Fibroblast of lung (primary cell): ENCODE data around the gene NTNG1. TPM values are rescaled to one million over a fixed set of nuclear protein-coding genes. Genes with fewer than 3 reads are reported as not detected.

Experiments used
- DNase-seq, 2 donors: peaks; one replicate each; pipeline versions ENCODE4 v3.0.0 to v3.0.0-alpha.2; 2010; ENCODE audit warnings: low read depth in 2 of 2
- H2AFZ ChIP-seq: 2 replicates; pipeline ENCODE4 v1.5.1; 2012; ENCODE audit warnings: low read length, control low read depth, inconsistent platforms
- H3K27ac ChIP-seq: 2 replicates; pipeline ENCODE4 v1.5.1; 2011; ENCODE audit warnings: low read length, control low read depth; ENCODE audit not compliant: insufficient read depth
- H3K27me3 ChIP-seq: 2 replicates; pipeline ENCODE4 v1.5.1; 2011; ENCODE audit warnings: mild to moderate bottlenecking, low read length; ENCODE audit not compliant: control insufficient read depth, insufficient read depth
- H3K36me3 ChIP-seq: 2 replicates; pipeline ENCODE4 v1.5.1; 2011; ENCODE audit warnings: low read length; ENCODE audit not compliant: control insufficient read depth, insufficient read depth
- H3K4me1 ChIP-seq: 2 replicates; pipeline ENCODE4 v1.5.1; 2011; ENCODE audit warnings: low read length; ENCODE audit not compliant: control insufficient read depth, insufficient read depth; ENCODE audit errors: extremely low read depth
- H3K4me2 ChIP-seq: 2 replicates; pipeline ENCODE4 v1.5.1; 2011; ENCODE audit warnings: low read length, control low read depth; ENCODE audit not compliant: insufficient read depth; ENCODE audit errors: extremely low read depth
- H3K4me3 ChIP-seq, 4 experiments: fragments of 200-600 bp in 1 of 4; sonication (generic) in 1 of 4; replicated peaks in 1 of 4; 2 replicates each; pipeline ENCODE4 v1.5.1; 2011 to 2016; ENCODE audit warnings: low read length in 4 of 4, low read depth in 3 of 4, mild to moderate bottlenecking in 3 of 4, control low read depth in 2 of 4, inconsistent platforms in 1 of 4, mixed read lengths in 1 of 4; ENCODE audit not compliant: insufficient read depth in 1 of 4; ENCODE audit errors: control extremely low read depth in 1 of 4
- H3K79me2 ChIP-seq: 2 replicates; pipeline ENCODE4 v1.5.1; 2012; ENCODE audit warnings: mild to moderate bottlenecking, low read length, inconsistent platforms; ENCODE audit not compliant: control insufficient read depth, insufficient read depth
- H3K9ac ChIP-seq: 2 replicates; pipeline ENCODE4 v1.5.1; 2011; ENCODE audit warnings: mild to moderate bottlenecking, low read length, control low read depth; ENCODE audit not compliant: insufficient read depth
- H3K9me3 ChIP-seq: 2 replicates; pipeline ENCODE4 v1.5.1; 2012; ENCODE audit warnings: low read depth, low read length; ENCODE audit not compliant: control insufficient read depth, insufficient read depth
- H4K20me1 ChIP-seq: 2 replicates; pipeline ENCODE4 v1.5.1; 2011; ENCODE audit warnings: low read length; ENCODE audit not compliant: control insufficient read depth, insufficient read depth; ENCODE audit errors: extremely low read depth
- EZH2 ChIP-seq: IDR thresholded peaks from 2 replicates; pipeline ENCODE4 v1.5.1; 2012; ENCODE audit warnings: low read length, control low read depth, mild to moderate bottlenecking; ENCODE audit errors: missing control alignments
- polyA plus RNA-seq, 2 donors: library from polyadenylated mRNA; depleted of rRNA in 1 of 2; stranded (reverse) in 1 of 2; unstranded in 1 of 2; fragments of >200 nt; gene quantifications; 2 replicates each; pipeline ENCODE4 v1.2.1, GENCODE V29; 2011 to 2012; ENCODE audit warnings: missing spikeins in 1 of 2
- total RNA-seq: library from RNA; depleted of rRNA; stranded (reverse); fragments of >200 nt; gene quantifications from 2 replicates; pipeline ENCODE4 v1.2.1, GENCODE V29; 2014
- TF ChIP-seq, protein P1 (sequence below), 2 donors: IDR thresholded peaks in 1 of 2; conservative IDR thresholded peaks in 1 of 2; 1 replicate in 1 of 2; 2 replicates in 1 of 2; pipeline ENCODE4 v1.5.1; 2011 to 2012; ENCODE audit warnings: low read length in 2 of 2, control low read depth in 1 of 2, inconsistent platforms in 1 of 2, low read depth in 1 of 2, mild to moderate bottlenecking in 1 of 2

Gene NTNG1
- total and polyA plus RNA-seq, 2 donors (not counting 1 experiment from before 2014, with no cell fraction given), result 0.82 to 8.6 TPM

DNA sequence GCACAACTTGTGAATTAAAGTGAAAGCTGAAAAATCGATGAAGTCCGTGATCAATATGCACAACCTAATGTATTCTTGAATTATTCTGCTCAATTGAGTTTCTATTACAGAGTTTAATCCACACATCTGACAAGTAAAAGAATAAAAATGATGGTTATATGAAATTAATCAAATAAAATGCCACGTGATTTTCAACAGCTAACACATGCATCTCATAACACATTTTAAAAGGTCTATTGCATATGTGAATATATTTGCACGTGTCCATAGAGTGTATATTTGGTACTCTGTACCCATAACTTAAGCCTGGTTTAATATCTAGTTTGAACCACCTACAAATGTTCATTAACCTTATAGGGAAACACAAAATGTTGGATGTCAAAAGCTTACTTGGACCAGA is 266.2 kb downstream of the NTNG1 start:
- TF ChIP-seq, protein P1, sequence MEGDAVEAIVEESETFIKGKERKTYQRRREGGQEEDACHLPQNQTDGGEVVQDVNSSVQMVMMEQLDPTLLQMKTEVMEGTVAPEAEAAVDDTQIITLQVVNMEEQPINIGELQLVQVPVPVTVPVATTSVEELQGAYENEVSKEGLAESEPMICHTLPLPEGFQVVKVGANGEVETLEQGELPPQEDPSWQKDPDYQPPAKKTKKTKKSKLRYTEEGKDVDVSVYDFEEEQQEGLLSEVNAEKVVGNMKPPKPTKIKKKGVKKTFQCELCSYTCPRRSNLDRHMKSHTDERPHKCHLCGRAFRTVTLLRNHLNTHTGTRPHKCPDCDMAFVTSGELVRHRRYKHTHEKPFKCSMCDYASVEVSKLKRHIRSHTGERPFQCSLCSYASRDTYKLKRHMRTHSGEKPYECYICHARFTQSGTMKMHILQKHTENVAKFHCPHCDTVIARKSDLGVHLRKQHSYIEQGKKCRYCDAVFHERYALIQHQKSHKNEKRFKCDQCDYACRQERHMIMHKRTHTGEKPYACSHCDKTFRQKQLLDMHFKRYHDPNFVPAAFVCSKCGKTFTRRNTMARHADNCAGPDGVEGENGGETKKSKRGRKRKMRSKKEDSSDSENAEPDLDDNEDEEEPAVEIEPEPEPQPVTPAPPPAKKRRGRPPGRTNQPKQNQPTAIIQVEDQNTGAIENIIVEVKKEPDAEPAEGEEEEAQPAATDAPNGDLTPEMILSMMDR (conservative IDR thresholded peaks at IDR 0.05 in 1 of 2, IDR thresholded peaks at IDR 0.05 in 1 of 2; ENCODE audit: low read depth in 1 of 2, low read length in 2 of 2), result no peak
- TF ChIP-seq EZH2, result no peak
- Histone ChIP-seq H3K36me3 (no peaks in the 10 kb centered on the region), H3K9me3 (no peaks in the 10 kb centered on the region), H3K4me2 (no peak overlapping the region), H3K27ac (no peak overlapping the region), H2AFZ (no peak overlapping the region), H3K4me3 (no peak overlapping the region), H3K27me3 (no peaks in the 10 kb centered on the region), H3K79me2 (no peaks in the 10 kb centered on the region), H3K9ac (no peak overlapping the region), H4K20me1 (no peaks in the 10 kb centered on the region), H3K4me1 (no peaks in the 10 kb centered on the region)
- DNase-seq, result no peak

DNA sequence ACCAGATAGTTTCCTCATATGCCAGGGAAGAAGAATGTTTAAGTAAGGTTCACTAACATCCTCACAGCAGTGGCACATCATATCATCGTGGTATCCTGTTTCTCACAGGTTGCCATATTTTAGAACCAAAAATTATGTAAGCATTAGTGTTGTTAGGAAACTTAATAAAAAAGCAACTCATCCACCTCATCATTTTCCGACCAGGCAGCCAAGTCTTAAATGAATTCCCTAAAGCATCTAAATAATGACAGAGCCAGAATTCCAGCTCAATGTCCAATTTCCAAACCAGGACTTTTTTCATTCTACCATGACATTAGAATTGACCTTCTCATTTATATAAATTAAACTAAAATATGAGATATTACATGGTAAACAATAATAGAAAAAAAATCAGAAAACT is 272.7 kb downstream of the NTNG1 start:
- no peak overlapping the region for H2AFZ ChIP-seq
- TF ChIP-seq, protein P1 (conservative IDR thresholded peaks at IDR 0.05 in 1 of 2, IDR thresholded peaks at IDR 0.05 in 1 of 2; ENCODE audit: low read depth in 1 of 2, low read length in 2 of 2), result no peak
- TF ChIP-seq EZH2, result no peak
- no peak for DNase-seq
- H3K4me2 ChIP-seq, result no peak overlapping the region
- H3K27me3 ChIP-seq, result no peaks in the 10 kb centered on the region
- H3K4me1 ChIP-seq, result no peaks in the 10 kb centered on the region
- no peaks in the 10 kb centered on the region for H4K20me1 ChIP-seq
- H3K79me2 ChIP-seq, result no peaks in the 10 kb centered on the region
- no peaks in the 10 kb centered on the region for H3K9me3 ChIP-seq
- H3K9ac ChIP-seq, result no peak overlapping the region
- H3K4me3 ChIP-seq, result no peak overlapping the region
- H3K27ac ChIP-seq, result no peak overlapping the region
- no peaks in the 10 kb centered on the region for H3K36me3 ChIP-seq

DNA sequence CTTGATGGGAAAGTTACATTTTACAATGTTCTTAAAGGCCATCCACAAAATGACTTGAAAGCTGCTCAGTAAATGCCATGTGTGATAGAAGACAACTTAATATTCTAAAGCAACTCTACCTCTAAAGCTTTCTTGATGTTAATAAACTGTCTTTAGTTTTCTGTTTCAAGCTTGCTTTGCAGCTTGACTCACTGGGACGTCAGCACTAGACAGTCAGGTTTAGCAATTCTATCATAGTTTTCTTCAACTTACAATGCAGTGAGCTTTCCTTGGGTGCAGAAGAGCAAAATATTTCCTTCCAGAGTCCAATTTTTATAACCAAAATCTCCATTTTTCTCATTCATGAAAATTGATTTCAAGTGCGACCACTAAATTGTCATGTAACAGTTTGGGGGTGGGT is 273.1 kb downstream of the NTNG1 start:
- DNase-seq, result no peak
- Histone ChIP-seq H3K27ac (no peak overlapping the region), H3K4me2 (no peak overlapping the region), H3K9me3 (no peaks in the 10 kb centered on the region), H3K4me1 (no peaks in the 10 kb centered on the region), H3K4me3 (no peak overlapping the region), H3K27me3 (no peaks in the 10 kb centered on the region), H4K20me1 (no peaks in the 10 kb centered on the region), H3K79me2 (no peaks in the 10 kb centered on the region), H3K36me3 (no peaks in the 10 kb centered on the region), H2AFZ (no peak overlapping the region), H3K9ac (no peak overlapping the region)
- TF ChIP-seq, protein P1 (conservative IDR thresholded peaks at IDR 0.05 in 1 of 2, IDR thresholded peaks at IDR 0.05 in 1 of 2; ENCODE audit: low read depth in 1 of 2, low read length in 2 of 2), result no peak
- no peak for TF ChIP-seq EZH2
